ENCODE measurements around the gene TRIM3. TPM values are rescaled to one million over a fixed set of nuclear protein-coding genes. Genes with fewer than 3 reads are reported as not detected.

The TRIM3 gene
- total and polyA plus RNA-seq, 2 of the 8 experiments (the other 6 are each of a cell fraction or from before 2014, with no cell fraction given), result 10.7 to 14.3 TPM

- TF ChIP-seq CBX5 (IDR thresholded peaks at IDR 0.05; ENCODE audit: low read depth, low read length) (no peak), SIX5 (IDR thresholded peaks at IDR 0.05; ENCODE audit: low read depth, low read length) (no peak), TEAD4 (IDR thresholded peaks at IDR 0.05; ENCODE audit: low read depth, low read length) (no peak), PHF8 (conservative IDR thresholded peaks at IDR 0.05; ENCODE audit: low read depth, low read length) (no peak), SP4 (IDR thresholded peaks at IDR 0.05; ENCODE audit: low read length) (no peak), EP300 (IDR thresholded peaks at IDR 0.05; ENCODE audit: borderline replicate concordance in 1 of 2, low read depth in 2 of 2, low read length in 2 of 2) (no peak)
Measured at GRCh38 chr11:6404342-6405051, 69.2 kb downstream of the TRIM3 start (continued).

Measured in H1 (cell line).